A673 (cell line): ENCODE measurements around the gene FAM174C. TPM values are rescaled to one million over a fixed set of nuclear protein-coding genes. Genes with fewer than 3 reads are reported as not detected.
A peak's percentile ranks its signal among the peaks of the same experiment; 100 is the strongest.

Experiments used
- BruUV-seq: library from RNA; stranded (reverse); fragments of 400-500 nt; replicated peaks from 2 replicates; lab custom pipeline; 2021; lab: Mats Ljungman, UMichigan
- CTCF ChIA-PET: fragments of 300-600 bp; sonication (Branson Sonifier 250); formaldehyde crosslinking; loops from one replicate; lab custom pipeline; 2022; ENCODE audit warnings: antibody characterized with exemption; lab: Charles Lee
- POLR2A ChIA-PET: fragments of 300-600 bp; sonication (Branson Sonifier 250); formaldehyde crosslinking; loops from one replicate; lab custom pipeline; 2022; ENCODE audit warnings: antibody characterized with exemption; ENCODE audit not compliant: low non-redundant PET; lab: Charles Lee
- DNase-seq: peaks from one replicate; pipeline ENCODE4 v3.0.0-alpha.2; 2015; ENCODE audit warnings: low spot score
- H3K27ac ChIP-seq: fragments of 200-600 bp; sonication (generic); 2 replicates; pipeline ENCODE4 v1.5.1; 2016; ENCODE audit warnings: mixed run types, low read depth, mild to moderate bottlenecking, mixed read lengths, antibody characterized with exemption, low read length; ENCODE audit not compliant: poor library complexity, severe bottlenecking
- H3K27me3 ChIP-seq: fragments of 200-600 bp; sonication (generic); replicated peaks from 2 replicates; pipeline ENCODE4 v1.6.1; 2017; ENCODE audit warnings: mixed run types, low read depth, mild to moderate bottlenecking, mixed read lengths, antibody characterized with exemption, low read length; ENCODE audit not compliant: insufficient read depth, poor library complexity
- H3K36me3 ChIP-seq: fragments of 200-600 bp; sonication (generic); 2 replicates; pipeline ENCODE4 v1.6.1; 2016; ENCODE audit warnings: mixed run types, mild to moderate bottlenecking, mixed read lengths, antibody characterized with exemption, low read length; ENCODE audit not compliant: insufficient read depth, poor library complexity, severe bottlenecking
- H3K4me1 ChIP-seq: fragments of 200-600 bp; sonication (generic); 2 replicates; pipeline ENCODE4 v1.6.1; 2017; ENCODE audit warnings: mixed run types, mild to moderate bottlenecking, mixed read lengths, antibody characterized with exemption, low read length; ENCODE audit not compliant: insufficient read depth, poor library complexity, severe bottlenecking
- H3K4me3 ChIP-seq: fragments of 200-600 bp; sonication (generic); 2 replicates; pipeline ENCODE4 v1.5.1; 2016; ENCODE audit warnings: low read depth, mixed run types, mild to moderate bottlenecking, mixed read lengths, low read length; ENCODE audit not compliant: poor library complexity, severe bottlenecking
- H3K9me3 ChIP-seq: fragments of 200-600 bp; sonication (generic); 2 replicates; pipeline ENCODE4 v1.6.1; 2016; ENCODE audit warnings: mixed run types, low read depth, mild to moderate bottlenecking, mixed read lengths, antibody characterized with exemption, low read length; ENCODE audit not compliant: poor library complexity, severe bottlenecking
- EZH2 ChIP-seq: fragments of 200-600 bp; sonication (generic); IDR thresholded peaks from 2 replicates; pipeline ENCODE4 v1.6.1; 2017; ENCODE audit warnings: borderline replicate concordance, low read depth, mild to moderate bottlenecking, mixed read lengths, antibody characterized with exemption, low read length; ENCODE audit not compliant: poor library complexity, severe bottlenecking
- intact Hi-C: fragments of 100-400 bp; cut with micrococcal nuclease; formaldehyde crosslinking; loops from one replicate; pipeline ENCODE4 v1.10.0; 2022; ENCODE audit not compliant: unreplicated experiment
- total RNA-seq: library from RNA; stranded (reverse); gene quantifications from 2 replicates; pipeline ENCODE4 v1.2.3, GENCODE V29; 2021
- TF ChIP-seq, protein P1 (sequence below): fragments of 300-800, 200-600 bp; sonication (generic); conservative IDR thresholded peaks from 2 replicates; pipeline ENCODE4 v1.5.1; 2017; ENCODE audit warnings: low read depth, mild to moderate bottlenecking, antibody characterized with exemption, low read length, moderate library complexity, mixed read lengths

Gene FAM174C
- total RNA-seq, 1 experiment from 2014 or later, result 88.6 TPM

DNA sequence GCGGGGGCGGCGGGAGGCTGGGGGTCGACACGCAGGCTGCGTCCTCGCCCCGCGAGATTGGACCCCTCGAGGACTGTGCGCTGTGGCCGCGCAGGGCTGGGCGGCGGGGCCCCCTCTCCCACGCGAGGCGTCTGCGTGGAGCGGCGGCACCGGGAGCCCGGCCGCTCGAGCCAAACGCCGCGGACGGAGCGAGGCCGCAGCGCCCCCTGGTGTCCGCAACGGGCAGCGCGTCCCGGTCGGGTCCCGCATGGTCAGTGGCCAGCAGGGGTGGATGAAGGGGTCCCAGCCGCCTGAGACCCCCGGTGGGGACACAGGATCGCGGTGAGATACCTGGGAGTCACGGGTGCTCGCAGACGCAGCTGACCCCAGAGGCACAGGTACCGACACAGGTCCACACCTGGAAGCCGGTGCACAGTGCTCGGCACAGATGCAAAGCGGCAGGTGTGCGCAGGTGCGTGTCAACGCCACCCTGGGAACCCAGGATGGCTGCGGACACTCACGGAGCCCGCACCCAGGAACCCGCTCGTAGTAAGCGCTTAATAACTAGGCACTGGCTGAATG is 8.3 kb upstream of the FAM174C start:
- ChIA-PET CTCF (interaction anchor here (0.6 to 3.7 kb wide), 9 partner anchors 8 to 603 kb away, joined by 3 to 149 read pairs (median 4); partner anchors contain the start of genes ATP5F1D and FAM174C), POLR2A (interaction anchor here (0.5 to 1.0 kb wide), 2 partner anchors 23 to 276 kb away, joined by 3 to 12 read pairs; no protein-coding TSS in a partner anchor)
- no TSS peak for BruUV-seq
- TF ChIP-seq, protein P1, sequence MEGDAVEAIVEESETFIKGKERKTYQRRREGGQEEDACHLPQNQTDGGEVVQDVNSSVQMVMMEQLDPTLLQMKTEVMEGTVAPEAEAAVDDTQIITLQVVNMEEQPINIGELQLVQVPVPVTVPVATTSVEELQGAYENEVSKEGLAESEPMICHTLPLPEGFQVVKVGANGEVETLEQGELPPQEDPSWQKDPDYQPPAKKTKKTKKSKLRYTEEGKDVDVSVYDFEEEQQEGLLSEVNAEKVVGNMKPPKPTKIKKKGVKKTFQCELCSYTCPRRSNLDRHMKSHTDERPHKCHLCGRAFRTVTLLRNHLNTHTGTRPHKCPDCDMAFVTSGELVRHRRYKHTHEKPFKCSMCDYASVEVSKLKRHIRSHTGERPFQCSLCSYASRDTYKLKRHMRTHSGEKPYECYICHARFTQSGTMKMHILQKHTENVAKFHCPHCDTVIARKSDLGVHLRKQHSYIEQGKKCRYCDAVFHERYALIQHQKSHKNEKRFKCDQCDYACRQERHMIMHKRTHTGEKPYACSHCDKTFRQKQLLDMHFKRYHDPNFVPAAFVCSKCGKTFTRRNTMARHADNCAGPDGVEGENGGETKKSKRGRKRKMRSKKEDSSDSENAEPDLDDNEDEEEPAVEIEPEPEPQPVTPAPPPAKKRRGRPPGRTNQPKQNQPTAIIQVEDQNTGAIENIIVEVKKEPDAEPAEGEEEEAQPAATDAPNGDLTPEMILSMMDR, result peak; percentile 84
- TF ChIP-seq EZH2, result no peak
- Histone ChIP-seq H3K9me3 (no peaks in the 10 kb centered on the region), H3K27me3 (no peaks in the 10 kb centered on the region), H3K4me1 (peaks cover 75% of the 10 kb centered on the region), H3K27ac (peak overlapping the region; percentile 80), H3K4me3 (peak overlapping the region; percentile 51), H3K36me3 (peaks cover 19% of the 10 kb centered on the region)
- DNase-seq, result no peak
- intact Hi-C loops, result loop anchor here (2.0 to 5.0 kb wide), 2 partner anchors 18 to 590 kb away; partner anchors contain the start of gene MIDN

DNA sequence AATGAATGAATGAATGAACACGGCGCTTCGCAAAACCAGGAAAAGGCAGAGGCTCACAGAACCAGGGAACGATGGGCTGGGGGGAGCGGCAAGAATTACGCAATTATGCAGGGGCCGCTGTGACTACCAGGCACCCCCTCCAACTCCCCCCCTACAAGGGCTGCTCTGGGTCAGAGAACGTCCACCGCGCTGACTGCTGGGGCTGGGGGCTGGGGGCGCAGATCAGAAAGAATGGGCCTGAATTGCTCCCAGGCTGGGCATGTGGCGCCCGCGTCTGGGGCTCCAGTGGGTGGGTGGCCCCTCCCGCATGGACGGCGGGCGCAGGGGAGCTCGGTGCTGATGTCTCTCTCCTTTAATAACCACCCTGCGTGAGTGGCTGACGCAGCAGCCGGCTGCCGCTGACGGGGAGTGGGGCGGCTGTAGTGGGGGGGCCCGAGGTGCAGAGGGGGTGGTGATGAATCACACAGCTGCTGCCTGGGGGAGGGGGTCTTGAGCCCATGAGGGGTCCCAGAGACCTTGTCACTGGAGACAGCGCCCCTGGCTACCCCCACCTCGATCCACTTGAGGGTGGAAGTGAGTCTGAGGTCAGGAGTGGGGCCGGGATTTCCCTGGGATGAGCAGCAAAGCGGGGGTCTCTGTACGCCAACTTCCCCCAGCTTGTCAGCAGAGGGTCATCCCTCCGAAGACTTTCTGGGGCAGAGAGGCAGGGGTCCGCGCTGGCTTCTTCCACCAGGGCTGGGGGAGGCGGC is 7.7 kb upstream of the FAM174C start:
- Histone ChIP-seq H3K4me1 (peaks cover 75% of the 10 kb centered on the region), H3K27ac (peak overlapping the region; percentile 94), H3K36me3 (peaks cover 26% of the 10 kb centered on the region), H3K9me3 (no peaks in the 10 kb centered on the region), H3K4me3 (peak overlapping the region; percentile 51), H3K27me3 (no peaks in the 10 kb centered on the region)
- CTCF ChIA-PET, result interaction anchor here (2.1 to 3.7 kb wide), 2 partner anchors 15 to 24 kb away, joined by 8 to 149 read pairs; no protein-coding TSS in a partner anchor
- intact Hi-C loops, result loop anchor here (2.0 to 5.0 kb wide), 2 partner anchors 19 to 590 kb away; partner anchors contain the start of gene MIDN
- no peak for TF ChIP-seq EZH2
- TF ChIP-seq, protein P1, result no peak
- DNase-seq, result no peak
- BruUV-seq, result no TSS peak
- POLR2A ChIA-PET, result no interaction called here

DNA sequence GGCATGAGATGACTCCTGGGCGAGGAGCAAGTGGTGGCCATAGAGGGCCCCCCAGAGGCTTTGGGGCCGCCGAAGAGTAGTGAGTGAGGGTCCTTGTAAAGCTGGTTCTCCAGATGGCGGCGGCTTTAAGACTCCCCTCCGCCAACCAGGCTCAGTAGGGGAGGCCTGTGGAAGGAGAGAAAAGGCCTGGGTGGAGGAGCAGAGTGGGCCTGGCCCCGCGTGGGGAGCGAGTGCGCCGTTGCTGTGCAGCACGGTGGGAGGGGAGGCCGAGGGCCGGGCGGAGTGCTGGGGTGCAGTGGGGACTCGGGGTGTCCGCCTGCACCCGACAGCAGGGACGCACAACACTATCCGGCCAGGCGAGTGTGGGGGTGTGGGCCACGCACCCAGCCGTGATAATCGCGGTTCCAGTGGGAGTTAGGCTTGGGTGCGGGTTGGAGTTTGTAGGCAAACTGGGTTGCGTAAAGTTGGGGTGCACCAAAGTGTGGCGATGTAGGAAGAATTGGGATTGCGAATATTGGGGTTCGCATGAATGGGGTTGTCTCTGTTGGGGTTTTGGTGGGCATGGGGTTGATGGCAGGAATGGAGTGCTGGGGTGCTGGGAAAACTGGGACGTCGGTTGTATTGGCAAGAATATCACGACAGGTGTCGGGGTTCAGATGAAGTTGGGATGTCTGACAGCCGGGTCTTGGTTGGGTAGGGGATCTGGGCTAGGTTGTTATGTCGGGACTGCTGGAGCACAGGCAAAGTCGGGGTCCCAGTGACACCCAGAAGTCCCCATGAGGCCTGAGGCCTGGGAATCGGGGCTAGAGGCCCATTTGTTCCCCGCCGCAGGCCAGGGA is 6.9 kb upstream of the FAM174C start:
- TF ChIP-seq, protein P1, result no peak
- TF ChIP-seq EZH2, result no peak
- CTCF ChIA-PET, result interaction anchor here (0.5 to 3.7 kb wide), 4 partner anchors 16 to 175 kb away, joined by 4 to 149 read pairs (median 10); no protein-coding TSS in a partner anchor
- no peak for DNase-seq
- peak overlapping the region; percentile 94 for H3K27ac ChIP-seq
- H3K36me3 ChIP-seq, result peaks cover 34% of the 10 kb centered on the region
- no TSS peak for BruUV-seq
- intact Hi-C loops, result loop anchor here (5.0 kb wide), 1 partner anchor 589 kb away; no protein-coding TSS in a partner anchor
- POLR2A ChIA-PET, result interaction anchor here (0.5 to 1.4 kb wide), 22 partner anchors 8 to 824 kb away, joined by 3 to 36 read pairs (median 3); partner anchors contain the start of gene MBD3
- H3K4me3 ChIP-seq, result no peak overlapping the region
- no peaks in the 10 kb centered on the region for H3K9me3 ChIP-seq
- H3K4me1 ChIP-seq, result peaks cover 75% of the 10 kb centered on the region
- no peaks in the 10 kb centered on the region for H3K27me3 ChIP-seq
